A673 (cell line): ENCODE data around the gene FBXO11. TPM values are rescaled to one million over a fixed set of nuclear protein-coding genes. Genes with fewer than 3 reads are reported as not detected.

Source experiments
- BruUV-seq: library from RNA; stranded (reverse); fragments of 400-500 nt; replicated peaks from 2 replicates; lab custom pipeline; 2021; lab: Mats Ljungman, UMichigan
- CTCF ChIA-PET: fragments of 300-600 bp; sonication (Branson Sonifier 250); formaldehyde crosslinking; loops from one replicate; lab custom pipeline; 2022; ENCODE audit warnings: antibody characterized with exemption; lab: Charles Lee
- POLR2A ChIA-PET: fragments of 300-600 bp; sonication (Branson Sonifier 250); formaldehyde crosslinking; loops from one replicate; lab custom pipeline; 2022; ENCODE audit warnings: antibody characterized with exemption; ENCODE audit not compliant: low non-redundant PET; lab: Charles Lee
- DNase-seq: peaks from one replicate; pipeline ENCODE4 v3.0.0-alpha.2; 2015; ENCODE audit warnings: low spot score
- H3K27ac ChIP-seq: fragments of 200-600 bp; sonication (generic); 2 replicates; pipeline ENCODE4 v1.5.1; 2016; ENCODE audit warnings: mixed run types, low read depth, mild to moderate bottlenecking, mixed read lengths, antibody characterized with exemption, low read length; ENCODE audit not compliant: poor library complexity, severe bottlenecking
- H3K27me3 ChIP-seq: fragments of 200-600 bp; sonication (generic); replicated peaks from 2 replicates; pipeline ENCODE4 v1.6.1; 2017; ENCODE audit warnings: mixed run types, low read depth, mild to moderate bottlenecking, mixed read lengths, antibody characterized with exemption, low read length; ENCODE audit not compliant: insufficient read depth, poor library complexity
- H3K36me3 ChIP-seq: fragments of 200-600 bp; sonication (generic); 2 replicates; pipeline ENCODE4 v1.6.1; 2016; ENCODE audit warnings: mixed run types, mild to moderate bottlenecking, mixed read lengths, antibody characterized with exemption, low read length; ENCODE audit not compliant: insufficient read depth, poor library complexity, severe bottlenecking
- H3K4me1 ChIP-seq: fragments of 200-600 bp; sonication (generic); 2 replicates; pipeline ENCODE4 v1.6.1; 2017; ENCODE audit warnings: mixed run types, mild to moderate bottlenecking, mixed read lengths, antibody characterized with exemption, low read length; ENCODE audit not compliant: insufficient read depth, poor library complexity, severe bottlenecking
- H3K4me3 ChIP-seq: fragments of 200-600 bp; sonication (generic); 2 replicates; pipeline ENCODE4 v1.5.1; 2016; ENCODE audit warnings: low read depth, mixed run types, mild to moderate bottlenecking, mixed read lengths, low read length; ENCODE audit not compliant: poor library complexity, severe bottlenecking
- H3K9me3 ChIP-seq: fragments of 200-600 bp; sonication (generic); 2 replicates; pipeline ENCODE4 v1.6.1; 2016; ENCODE audit warnings: mixed run types, low read depth, mild to moderate bottlenecking, mixed read lengths, antibody characterized with exemption, low read length; ENCODE audit not compliant: poor library complexity, severe bottlenecking
- CTCF ChIP-seq: fragments of 300-800, 200-600 bp; sonication (generic); conservative IDR thresholded peaks from 2 replicates; pipeline ENCODE4 v1.5.1; 2017; ENCODE audit warnings: low read depth, mild to moderate bottlenecking, antibody characterized with exemption, low read length, moderate library complexity, mixed read lengths
- EZH2 ChIP-seq: fragments of 200-600 bp; sonication (generic); IDR thresholded peaks from 2 replicates; pipeline ENCODE4 v1.6.1; 2017; ENCODE audit warnings: borderline replicate concordance, low read depth, mild to moderate bottlenecking, mixed read lengths, antibody characterized with exemption, low read length; ENCODE audit not compliant: poor library complexity, severe bottlenecking
- intact Hi-C: fragments of 100-400 bp; cut with micrococcal nuclease; formaldehyde crosslinking; loops from one replicate; pipeline ENCODE4 v1.10.0; 2022; ENCODE audit not compliant: unreplicated experiment
- total RNA-seq: library from RNA; stranded (reverse); gene quantifications from 2 replicates; pipeline ENCODE4 v1.2.3, GENCODE V29; 2021

The FBXO11 gene
- total RNA-seq, 1 experiment from 2014 or later: 84.0 TPM

DNA sequence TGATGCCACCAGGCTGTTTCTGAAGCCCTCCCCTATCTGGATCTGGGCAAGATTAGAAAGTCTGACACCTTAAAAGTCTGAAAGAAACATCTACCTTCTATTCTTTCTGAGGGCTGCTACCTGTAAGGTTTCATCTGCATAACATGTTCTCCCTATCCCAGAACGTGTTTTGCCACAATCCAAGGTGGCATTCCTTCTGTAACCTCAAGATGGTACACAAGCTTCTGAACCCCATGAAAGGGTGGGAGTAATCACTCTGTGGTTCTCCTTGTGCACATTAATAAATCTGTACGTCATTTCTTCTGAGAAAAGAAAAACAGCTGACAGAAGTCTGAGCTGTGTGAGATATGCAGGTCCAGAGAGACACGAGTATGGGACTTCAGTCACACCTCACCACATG is 165.2 kb downstream of the FBXO11 start:
- no peaks in the 10 kb centered on the region for H3K9me3 ChIP-seq
- no peak overlapping the region for H3K4me3 ChIP-seq
- no peaks in the 10 kb centered on the region for H3K4me1 ChIP-seq
- CTCF ChIA-PET: no interaction called here
- no peaks in the 10 kb centered on the region for H3K36me3 ChIP-seq
- peaks cover 3% of the 10 kb centered on the region for H3K27me3 ChIP-seq
- DNase-seq: no peak
- no peak overlapping the region for H3K27ac ChIP-seq
- TF ChIP-seq EZH2: no peak
- TF ChIP-seq CTCF: no peak
- POLR2A ChIA-PET: no interaction called here
- no TSS peak for BruUV-seq
- intact Hi-C loops: no loop called here

Other genes with a start within 250 kb of the FBXO11 start
- gene MSH6, start 123.4 kb downstream of the FBXO11 start, total RNA-seq: 182 and 189 TPM in 2 replicates